ENCODE data around the gene ABCF3. TPM values are rescaled to one million over a fixed set of nuclear protein-coding genes. Genes with fewer than 3 reads are reported as not detected.

Gene ABCF3
- total and polyA plus RNA-seq, 5 donors, result 50.9 to 72.9 (median 59.5) TPM

- intact Hi-C loops (cut with DNase I), result no loop called here
- Histone ChIP-seq H3K4me3 (ENCODE audit: low read length) (peak overlapping the region; percentile 73), H3K27me3 (ENCODE audit: control insufficient read depth, insufficient read depth) (no peaks in the 10 kb centered on the region), H3K27ac (ENCODE audit: low read length) (peak overlapping the region; percentile 39), H3K4me1 (ENCODE audit: control insufficient read depth, insufficient read depth, low read length) (peaks cover 9% of the 10 kb centered on the region), H3K9me3 (ENCODE audit: control insufficient read depth, low read length) (no peaks in the 10 kb centered on the region)
- 21% methylated on average over 19 of the region's 19 CpGs for WGBS
- ATAC-seq (peak; percentile 40 to 70), DNase-seq (peak; percentile 81 to 87 (median 83))
Measured at GRCh38 chr3:184176377-184177330, 9.3 kb upstream of the ABCF3 start.

GRCh38 chr3:184177331-184177731, 8.7 kb upstream of the ABCF3 start:
- ATAC-seq, result no peak
- Histone ChIP-seq H3K9me3 (ENCODE audit: control insufficient read depth, low read length) (no peaks in the 10 kb centered on the region), H3K27me3 (ENCODE audit: control insufficient read depth, insufficient read depth) (no peaks in the 10 kb centered on the region), H3K27ac (ENCODE audit: low read length) (peak overlapping the region; percentile 39), H3K4me3 (ENCODE audit: low read length) (no peak overlapping the region), H3K4me1 (ENCODE audit: control insufficient read depth, insufficient read depth, low read length) (peaks cover 9% of the 10 kb centered on the region)
- peak in 2 of 3 donors; percentile 50 to 55 for DNase-seq
- intact Hi-C loops (cut with DNase I), result no loop called here
- WGBS, result 24% methylated on average over 4 of the region's 4 CpGs

DNA sequence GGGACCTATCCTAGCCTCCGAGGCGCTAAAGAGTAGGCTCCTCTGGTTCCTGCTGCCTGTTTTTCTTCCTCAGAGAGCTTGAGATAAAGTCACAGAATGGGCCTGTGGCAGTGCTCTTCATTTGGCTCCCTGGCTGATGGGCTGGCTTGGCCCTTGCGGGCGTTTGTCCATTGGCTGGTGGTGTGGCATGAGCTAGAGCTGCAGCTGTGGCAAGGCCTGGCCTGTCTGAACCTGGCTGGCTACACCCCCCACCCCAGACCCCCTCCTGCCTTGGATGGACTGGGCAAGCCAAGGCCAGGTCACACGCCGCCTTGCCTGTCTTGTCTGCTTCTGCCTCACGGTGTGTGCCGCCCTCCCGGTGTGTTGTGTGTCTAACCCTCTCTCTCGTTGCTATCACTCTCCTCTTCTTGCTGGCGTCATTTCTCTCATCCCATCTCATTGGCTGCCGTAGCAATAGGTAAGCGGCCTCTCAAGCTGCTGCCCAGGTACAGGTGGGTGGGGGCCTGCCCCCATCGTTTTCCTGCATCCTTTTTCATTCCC, 8.2 kb upstream of the ABCF3 start:
- DNase-seq (peak in 2 of 3 donors; percentile 49 to 56), ATAC-seq (no peak)
- H3K4me1 ChIP-seq (ENCODE audit: control insufficient read depth, insufficient read depth, low read length), result peaks cover 9% of the 10 kb centered on the region
- H3K9me3 ChIP-seq (ENCODE audit: control insufficient read depth, low read length), result no peaks in the 10 kb centered on the region
- WGBS, result 87% methylated on average over 14 of the region's 14 CpGs
- no peak overlapping the region for H3K4me3 ChIP-seq (ENCODE audit: low read length)
- no peak overlapping the region for H3K27ac ChIP-seq (ENCODE audit: low read length)
- no peaks in the 10 kb centered on the region for H3K27me3 ChIP-seq (ENCODE audit: control insufficient read depth, insufficient read depth)
- intact Hi-C loops (cut with DNase I), result no loop called here

DNA sequence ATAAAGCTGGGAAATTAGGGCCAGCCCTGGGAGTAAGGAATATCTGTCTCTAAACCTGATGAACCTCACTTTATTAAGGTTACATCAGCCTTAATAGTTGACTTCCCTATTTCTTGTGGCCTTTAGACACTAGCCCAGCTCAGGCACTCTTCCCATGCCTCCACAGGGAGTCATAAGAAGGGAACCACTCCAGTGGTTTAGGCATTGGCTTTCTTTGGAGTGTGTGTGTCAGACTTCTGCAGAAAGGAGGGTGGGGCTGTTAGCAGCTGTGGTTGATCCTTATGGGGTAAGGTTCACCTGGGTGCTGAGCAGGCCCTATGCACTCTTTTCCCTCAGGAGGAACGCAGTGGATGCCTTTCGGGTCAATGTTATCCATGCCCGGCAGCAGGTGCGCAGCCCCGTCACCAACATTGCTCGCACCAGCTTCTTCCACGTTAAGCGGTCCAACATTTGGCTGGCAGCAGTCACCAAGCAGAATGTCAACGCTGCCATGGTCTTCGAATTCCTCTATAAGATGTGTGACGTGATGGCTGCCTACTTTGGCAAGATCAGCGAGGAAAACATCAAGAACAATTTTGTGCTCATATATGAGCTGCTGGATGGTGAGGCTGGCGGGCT, 7.4 kb upstream of the ABCF3 start:
- H3K4me3 ChIP-seq (ENCODE audit: low read length), result no peak overlapping the region
- DNase-seq, result no peak
- no peaks in the 10 kb centered on the region for H3K27me3 ChIP-seq (ENCODE audit: control insufficient read depth, insufficient read depth)
- H3K4me1 ChIP-seq (ENCODE audit: control insufficient read depth, insufficient read depth, low read length), result peaks cover 9% of the 10 kb centered on the region
- H3K9me3 ChIP-seq (ENCODE audit: control insufficient read depth, low read length), result no peaks in the 10 kb centered on the region
- WGBS, result 90% methylated on average over 13 of the region's 13 CpGs
- intact Hi-C loops (cut with DNase I), result no loop called here
- H3K27ac ChIP-seq (ENCODE audit: low read length), result no peak overlapping the region
- ATAC-seq, result no peak

DNA sequence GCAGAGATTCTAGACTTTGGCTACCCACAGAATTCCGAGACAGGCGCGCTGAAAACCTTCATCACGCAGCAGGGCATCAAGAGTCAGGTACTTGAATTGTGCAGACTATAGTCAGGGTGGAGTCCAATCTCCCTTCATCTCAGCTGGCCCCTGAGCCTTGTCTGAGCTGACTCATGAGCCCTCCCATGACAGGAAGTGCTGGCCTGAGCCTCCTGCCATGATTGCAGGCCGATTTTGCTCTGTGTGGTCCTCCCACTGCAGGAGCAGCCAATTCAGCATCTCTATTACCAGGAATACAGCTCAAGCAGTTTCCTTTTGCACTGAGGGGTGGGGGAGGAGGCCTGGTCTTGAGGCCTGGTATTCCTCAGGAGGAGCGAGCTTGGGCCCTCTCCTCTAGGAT, 5.8 kb upstream of the ABCF3 start:
- WGBS, result 86% methylated on average over 6 of the region's 6 CpGs
- intact Hi-C loops (cut with DNase I), result loop anchor here in 1 of 4 donors (10.0 kb wide), 1 partner anchor 115 kb away; the partner anchor contains the start of gene PSMD2
- ATAC-seq, result no peak
- Histone ChIP-seq H3K27me3 (ENCODE audit: control insufficient read depth, insufficient read depth) (no peaks in the 10 kb centered on the region), H3K4me1 (ENCODE audit: control insufficient read depth, insufficient read depth, low read length) (peaks cover 6% of the 10 kb centered on the region), H3K4me3 (ENCODE audit: low read length) (no peak overlapping the region), H3K9me3 (ENCODE audit: control insufficient read depth, low read length) (no peaks in the 10 kb centered on the region), H3K27ac (ENCODE audit: low read length) (no peak overlapping the region)
- peak in 2 of 3 donors; percentile 0 to 29 for DNase-seq

DNA sequence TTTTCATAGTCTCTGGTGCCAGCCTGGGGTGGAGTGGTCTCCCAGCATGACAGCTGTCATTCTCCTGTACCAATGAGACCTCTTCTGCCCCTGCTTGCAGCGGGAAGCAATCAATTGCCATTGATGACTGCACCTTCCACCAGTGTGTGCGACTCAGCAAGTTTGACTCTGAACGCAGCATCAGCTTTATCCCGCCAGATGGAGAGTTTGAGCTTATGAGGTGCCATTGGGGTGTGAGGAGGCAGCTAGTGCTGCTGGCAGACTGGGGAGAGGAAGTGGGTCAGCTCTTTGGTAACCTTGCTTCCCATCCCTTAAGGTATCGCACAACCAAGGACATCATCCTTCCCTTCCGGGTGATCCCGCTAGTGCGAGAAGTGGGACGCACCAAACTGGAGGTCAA, 4.4 kb upstream of the ABCF3 start:
- intact Hi-C loops (cut with DNase I), result loop anchor here in 1 of 4 donors (10.0 kb wide), 1 partner anchor 113 kb away; the partner anchor contains the start of gene PSMD2
- peaks cover 8% of the 10 kb centered on the region for H3K4me1 ChIP-seq (ENCODE audit: control insufficient read depth, insufficient read depth, low read length)
- DNase-seq, result peak in 2 of 3 donors; percentile 9 to 41
- H3K9me3 ChIP-seq (ENCODE audit: control insufficient read depth, low read length), result no peaks in the 10 kb centered on the region
- WGBS, result 94% methylated on average over 9 of the region's 9 CpGs
- ATAC-seq, result no peak
- no peak overlapping the region for H3K27ac ChIP-seq (ENCODE audit: low read length)
- no peak overlapping the region for H3K4me3 ChIP-seq (ENCODE audit: low read length)
- H3K27me3 ChIP-seq (ENCODE audit: control insufficient read depth, insufficient read depth), result no peaks in the 10 kb centered on the region

GRCh38 chr3:184183679-184184078, 2.3 kb upstream of the ABCF3 start:
- ATAC-seq, result no peak
- 76% methylated on average over 5 of the region's 5 CpGs for WGBS
- Histone ChIP-seq H3K9me3 (ENCODE audit: control insufficient read depth, low read length) (no peaks in the 10 kb centered on the region), H3K4me3 (ENCODE audit: low read length) (no peak overlapping the region), H3K27ac (ENCODE audit: low read length) (no peak overlapping the region), H3K27me3 (ENCODE audit: control insufficient read depth, insufficient read depth) (no peaks in the 10 kb centered on the region), H3K4me1 (ENCODE audit: control insufficient read depth, insufficient read depth, low read length) (peaks cover 2% of the 10 kb centered on the region)
- DNase-seq, result peak in 1 of 3 donors; percentile 43
- intact Hi-C loops (cut with DNase I), result loop anchor here in 1 of 4 donors (10.0 kb wide), 1 partner anchor 111 kb away; the partner anchor contains the start of gene PSMD2

DNA sequence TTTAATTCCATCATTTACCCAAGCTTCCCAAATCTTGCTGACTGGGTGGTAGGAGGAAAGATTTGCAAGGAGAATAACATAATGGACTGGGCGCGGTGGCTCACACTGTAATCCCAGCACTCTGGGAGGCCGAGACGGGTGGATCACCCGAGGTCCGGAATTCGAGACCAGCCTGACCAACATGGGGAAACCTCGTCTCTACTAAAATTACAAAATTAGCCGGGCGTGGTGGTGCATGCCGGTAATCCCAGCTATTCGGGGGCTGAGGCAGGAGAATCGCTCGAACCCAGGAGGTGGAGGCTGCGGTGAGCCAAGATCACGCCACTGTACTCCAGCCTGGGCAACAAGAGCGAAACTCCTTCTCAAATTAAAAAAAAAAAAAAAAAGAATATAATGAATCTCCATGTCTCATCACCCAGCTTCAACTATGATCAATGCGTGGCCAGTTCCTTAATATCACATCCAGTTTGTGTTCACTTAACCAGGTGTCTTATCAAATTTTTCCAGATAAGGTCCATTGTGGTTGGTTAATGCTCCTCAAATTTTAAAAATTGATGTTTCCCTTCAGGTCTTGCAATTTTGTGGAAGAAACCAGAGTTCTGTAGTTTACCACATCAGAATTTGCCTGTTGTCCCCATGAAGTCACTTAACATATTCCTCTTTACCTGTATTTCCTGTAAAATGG, 1.3 kb upstream of the ABCF3 start:
- ATAC-seq (no peak), DNase-seq (no peak)
- H3K27ac ChIP-seq (ENCODE audit: low read length), result no peak overlapping the region
- intact Hi-C loops (cut with DNase I), result loop anchor here in 2 of 4 donors (5.0 to 10.0 kb wide), 2 partner anchors 37 to 110 kb away; partner anchors contain the start of gene PSMD2 (in 1 of the 2)
- H3K9me3 ChIP-seq (ENCODE audit: control insufficient read depth, low read length), result no peaks in the 10 kb centered on the region
- no peaks in the 10 kb centered on the region for H3K27me3 ChIP-seq (ENCODE audit: control insufficient read depth, insufficient read depth)
- H3K4me3 ChIP-seq (ENCODE audit: low read length), result no peak overlapping the region
- H3K4me1 ChIP-seq (ENCODE audit: control insufficient read depth, insufficient read depth, low read length), result peaks cover 2% of the 10 kb centered on the region
- WGBS, result 95% methylated on average over 18 of the region's 18 CpGs

DNA sequence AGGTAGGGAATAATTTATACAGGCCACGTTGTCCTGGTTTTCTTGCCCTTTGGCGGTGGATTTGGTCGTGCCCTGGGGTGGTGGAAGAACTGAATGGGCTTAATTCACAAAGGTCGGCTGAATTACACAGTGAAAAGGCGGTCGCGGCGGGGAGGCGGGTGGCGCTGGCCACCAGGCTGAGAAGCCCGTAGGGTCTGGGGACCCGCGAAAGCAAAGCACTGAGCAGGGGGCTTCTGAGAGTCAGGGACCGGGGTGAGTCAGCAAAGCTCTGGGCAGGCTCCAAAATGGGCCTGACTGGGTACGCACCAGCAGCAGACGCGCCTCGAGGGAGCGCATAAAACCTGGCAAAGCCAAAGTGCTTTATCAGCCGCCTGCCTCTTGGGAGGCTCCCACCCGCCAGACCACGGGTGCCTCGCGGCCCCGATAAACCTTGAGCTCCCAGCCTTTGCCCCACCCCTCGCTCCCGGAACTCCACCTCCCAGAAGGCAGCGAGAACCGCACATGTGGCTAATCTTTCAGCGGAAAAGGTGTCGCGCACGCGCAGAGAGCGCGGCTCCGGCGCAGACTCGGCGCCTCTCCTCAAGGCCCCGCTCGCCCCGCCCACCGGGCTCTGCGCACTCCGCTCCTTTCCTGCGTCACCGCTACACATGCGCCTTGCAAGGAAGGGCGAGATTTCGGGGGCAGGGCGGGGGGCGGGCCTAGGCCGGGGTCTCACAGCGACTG, 377 bp upstream of the ABCF3 start:
- intact Hi-C loops (cut with DNase I), result loop anchor here in 2 of 4 donors (5.0 to 10.0 kb wide), 2 partner anchors 38 to 109 kb away; partner anchors contain the start of gene PSMD2 (in 1 of the 2)
- DNase-seq (peak; percentile 100), ATAC-seq (peak; percentile 98)
- H3K27me3 ChIP-seq (ENCODE audit: control insufficient read depth, insufficient read depth), result no peaks in the 10 kb centered on the region
- peak overlapping the region; percentile 85 for H3K4me3 ChIP-seq (ENCODE audit: low read length)
- H3K4me1 ChIP-seq (ENCODE audit: control insufficient read depth, insufficient read depth, low read length), result peaks cover 2% of the 10 kb centered on the region
- peak overlapping the region; percentile 91 for H3K27ac ChIP-seq (ENCODE audit: low read length)
- H3K9me3 ChIP-seq (ENCODE audit: control insufficient read depth, low read length), result no peaks in the 10 kb centered on the region
- 2% methylated on average over 55 of the region's 55 CpGs for WGBS

- Histone ChIP-seq H3K4me3 (ENCODE audit: low read length) (peak overlapping the region; percentile 85), H3K27ac (ENCODE audit: low read length) (no peak overlapping the region), H3K9me3 (ENCODE audit: control insufficient read depth, low read length) (no peaks in the 10 kb centered on the region), H3K4me1 (ENCODE audit: control insufficient read depth, insufficient read depth, low read length) (peaks cover 2% of the 10 kb centered on the region), H3K27me3 (ENCODE audit: control insufficient read depth, insufficient read depth) (no peaks in the 10 kb centered on the region)
- intact Hi-C loops (cut with DNase I), result loop anchor here in 2 of 4 donors (5.0 to 10.0 kb wide), 2 partner anchors 40 to 108 kb away; partner anchors contain the start of gene PSMD2 (in 1 of the 2)
- ATAC-seq (no peak), DNase-seq (no peak)
- 16% methylated on average over 3 of the region's 3 CpGs for WGBS
Measured at GRCh38 chr3:184186902-184187207, 856 bp downstream of the ABCF3 start.

Measured in right cardiac atrium (tissue), 5 donors.